HEK293 (cell line): ENCODE results near the gene TSPAN7.

Experiments
- CTCF ChIA-PET: fragments of 350-600 bp; formaldehyde crosslinking; extraction: SDS; loops from one replicate; lab custom pipeline; 2021; ENCODE audit warnings: antibody characterized with exemption; lab: Yijun Ruan, JAX
- POLR2A ChIA-PET: fragments of 300-600 bp; formaldehyde crosslinking; extraction: SDS; loops from one replicate; lab custom pipeline; 2020; ENCODE audit warnings: antibody characterized with exemption, inconsistent platforms; lab: Yijun Ruan, JAX
- H3K27ac ChIP-seq: fragments of 200-500 bp; sonication (Bioruptor generic); 2 replicates; pipeline ENCODE4 v1.5.1; 2014; ENCODE audit warnings: low read depth, low read length, control low read depth, inconsistent platforms; ENCODE audit errors: extremely low read depth
- H3K36me3 ChIP-seq, 2 experiments: fragments of 200-500 bp in 1 of 2; sonication (Bioruptor generic) in 1 of 2; 1 replicate in 1 of 2; 2 replicates in 1 of 2; pipeline ENCODE4 v1.5.1; 2014 to 2017; ENCODE audit warnings: inconsistent platforms in 2 of 2, low read length in 2 of 2; ENCODE audit not compliant: control insufficient read depth in 2 of 2, insufficient read depth in 1 of 2
- H3K4me1 ChIP-seq: fragments of 200-500 bp; sonication (Bioruptor generic); 2 replicates; pipeline ENCODE4 v1.5.1; 2014; ENCODE audit warnings: mild to moderate bottlenecking, low read length, inconsistent platforms; ENCODE audit not compliant: control insufficient read depth, insufficient read depth
- H3K4me3 ChIP-seq: 2 replicates; pipeline ENCODE4 v1.5.1; 2011; ENCODE audit warnings: low read depth, mild to moderate bottlenecking, control low read depth, low read length, moderate library complexity
- H3K9me3 ChIP-seq: fragments of 200-500 bp; sonication (Bioruptor generic); 2 replicates; pipeline ENCODE4 v1.5.1; 2014; ENCODE audit warnings: low read depth, low read length, inconsistent platforms; ENCODE audit not compliant: control insufficient read depth, insufficient read depth
- GFI1B ChIP-seq: fragments of 450-650 bp; formaldehyde crosslinking; IDR thresholded peaks from 2 replicates; pipeline ENCODE4 v1.5.1; 2016; ENCODE audit warnings: missing biosample characterization, missing genetic modification characterization
- GLIS1 ChIP-seq: fragments of 450-650 bp; formaldehyde crosslinking; IDR thresholded peaks from 2 replicates; pipeline ENCODE4 v1.5.1; 2016; ENCODE audit warnings: missing biosample characterization, missing genetic modification characterization
- REPIN1 ChIP-seq: fragments of 450-650 bp; formaldehyde crosslinking; IDR thresholded peaks from 2 replicates; pipeline ENCODE4 v1.5.1; 2017; ENCODE audit warnings: missing biosample characterization, missing genetic modification characterization, low read depth
- ZBTB1 ChIP-seq: fragments of 450-650 bp; formaldehyde crosslinking; IDR thresholded peaks from 2 replicates; pipeline ENCODE4 v1.5.1; 2016; ENCODE audit warnings: missing biosample characterization, missing genetic modification characterization
- ZBTB8A ChIP-seq: fragments of 450-650 bp; formaldehyde crosslinking; IDR thresholded peaks from 2 replicates; pipeline ENCODE4 v1.5.1; 2016; ENCODE audit warnings: missing biosample characterization, missing genetic modification characterization
- ZFP37 ChIP-seq: fragments of 450-650 bp; formaldehyde crosslinking; IDR thresholded peaks from 2 replicates; pipeline ENCODE4 v1.5.1; 2016; ENCODE audit warnings: missing biosample characterization, missing genetic modification characterization
- ZFP69B ChIP-seq: fragments of 450-650 bp; formaldehyde crosslinking; IDR thresholded peaks from 2 replicates; pipeline ENCODE4 v1.5.1; 2016; ENCODE audit warnings: missing biosample characterization, missing genetic modification characterization
- ZNF423 ChIP-seq: fragments of 450-650 bp; formaldehyde crosslinking; IDR thresholded peaks from 2 replicates; pipeline ENCODE4 v1.5.1; 2016; ENCODE audit warnings: missing biosample characterization, missing genetic modification characterization
- ZNF501 ChIP-seq: fragments of 450-650 bp; formaldehyde crosslinking; IDR thresholded peaks from 2 replicates; pipeline ENCODE4 v1.5.1; 2016; ENCODE audit warnings: missing biosample characterization, missing genetic modification characterization
- ZNF571 ChIP-seq: fragments of 450-650 bp; formaldehyde crosslinking; IDR thresholded peaks from 2 replicates; pipeline ENCODE4 v1.5.0; 2017; ENCODE audit warnings: missing biosample characterization, missing genetic modification characterization
- TF ChIP-seq, protein P1 (sequence below): fragments of 450-650 bp; formaldehyde crosslinking; IDR thresholded peaks from 2 replicates; pipeline ENCODE4 v1.5.1; 2016; ENCODE audit warnings: missing biosample characterization, missing genetic modification characterization
- TF ChIP-seq, protein P2 (sequence below): fragments of 450-650 bp; formaldehyde crosslinking; IDR thresholded peaks from 2 replicates; pipeline ENCODE4 v1.5.1; 2017; ENCODE audit warnings: missing biosample characterization, missing genetic modification characterization
- TF ChIP-seq, protein P3 (sequence below): fragments of 450-650 bp; IDR thresholded peaks from 2 replicates; pipeline ENCODE4 v1.5.1; 2018; ENCODE audit warnings: missing biosample characterization, missing genetic modification characterization
- TF ChIP-seq, protein P4 (sequence below): fragments of 450-650 bp; formaldehyde crosslinking; IDR thresholded peaks from 2 replicates; pipeline ENCODE4 v1.5.1; 2017; ENCODE audit warnings: missing biosample characterization, missing genetic modification characterization
- TF ChIP-seq, protein P5 (sequence below): fragments of 450-650 bp; formaldehyde crosslinking; IDR thresholded peaks from 2 replicates; pipeline ENCODE4 v1.5.1; 2016; ENCODE audit warnings: missing biosample characterization, missing genetic modification characterization
- TF ChIP-seq, protein P6 (sequence below): fragments of 450-650 bp; formaldehyde crosslinking; IDR thresholded peaks from 2 replicates; pipeline ENCODE4 v1.5.1; 2016; ENCODE audit warnings: missing biosample characterization, missing genetic modification characterization, borderline replicate concordance

The TSPAN7 gene

DNA sequence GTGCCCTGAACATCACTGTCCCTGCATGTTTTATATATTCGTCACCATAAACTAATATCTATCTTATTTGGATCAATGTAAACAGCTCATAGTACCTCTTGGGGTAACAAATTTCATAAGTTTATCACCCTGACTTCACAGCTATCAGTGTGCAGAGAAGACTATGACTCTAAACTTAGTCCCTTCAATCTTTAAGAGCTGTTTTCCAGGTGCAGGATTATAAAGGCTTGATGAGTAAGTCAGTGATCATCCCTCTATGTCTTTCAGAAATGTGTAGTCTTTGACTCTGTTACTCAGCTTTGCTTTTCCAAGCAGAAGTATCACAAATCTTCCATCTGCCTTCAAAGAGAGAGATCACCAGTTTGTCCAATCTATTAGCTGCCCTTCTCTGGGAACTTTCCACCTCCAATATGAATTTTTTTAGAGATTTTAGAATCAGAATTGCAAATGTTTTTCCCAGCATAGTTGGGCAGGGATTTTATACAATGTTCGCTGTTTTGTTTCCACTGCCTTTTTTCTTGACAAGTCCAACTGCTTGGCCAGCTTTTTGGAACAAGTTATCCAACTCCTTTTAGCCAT lies 45.1 kb upstream of the TSPAN7 start (continued):
- TF ChIP-seq, protein P1, sequence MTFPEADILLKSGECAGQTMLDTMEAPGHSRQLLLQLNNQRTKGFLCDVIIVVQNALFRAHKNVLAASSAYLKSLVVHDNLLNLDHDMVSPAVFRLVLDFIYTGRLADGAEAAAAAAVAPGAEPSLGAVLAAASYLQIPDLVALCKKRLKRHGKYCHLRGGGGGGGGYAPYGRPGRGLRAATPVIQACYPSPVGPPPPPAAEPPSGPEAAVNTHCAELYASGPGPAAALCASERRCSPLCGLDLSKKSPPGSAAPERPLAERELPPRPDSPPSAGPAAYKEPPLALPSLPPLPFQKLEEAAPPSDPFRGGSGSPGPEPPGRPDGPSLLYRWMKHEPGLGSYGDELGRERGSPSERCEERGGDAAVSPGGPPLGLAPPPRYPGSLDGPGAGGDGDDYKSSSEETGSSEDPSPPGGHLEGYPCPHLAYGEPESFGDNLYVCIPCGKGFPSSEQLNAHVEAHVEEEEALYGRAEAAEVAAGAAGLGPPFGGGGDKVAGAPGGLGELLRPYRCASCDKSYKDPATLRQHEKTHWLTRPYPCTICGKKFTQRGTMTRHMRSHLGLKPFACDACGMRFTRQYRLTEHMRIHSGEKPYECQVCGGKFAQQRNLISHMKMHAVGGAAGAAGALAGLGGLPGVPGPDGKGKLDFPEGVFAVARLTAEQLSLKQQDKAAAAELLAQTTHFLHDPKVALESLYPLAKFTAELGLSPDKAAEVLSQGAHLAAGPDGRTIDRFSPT (tag by site-specific recombination): no peak
- TF ChIP-seq ZBTB8A (no peak), GFI1B (tag by site-specific recombination) (no peak), ZNF571 (no peak)
- TF ChIP-seq, protein P2, sequence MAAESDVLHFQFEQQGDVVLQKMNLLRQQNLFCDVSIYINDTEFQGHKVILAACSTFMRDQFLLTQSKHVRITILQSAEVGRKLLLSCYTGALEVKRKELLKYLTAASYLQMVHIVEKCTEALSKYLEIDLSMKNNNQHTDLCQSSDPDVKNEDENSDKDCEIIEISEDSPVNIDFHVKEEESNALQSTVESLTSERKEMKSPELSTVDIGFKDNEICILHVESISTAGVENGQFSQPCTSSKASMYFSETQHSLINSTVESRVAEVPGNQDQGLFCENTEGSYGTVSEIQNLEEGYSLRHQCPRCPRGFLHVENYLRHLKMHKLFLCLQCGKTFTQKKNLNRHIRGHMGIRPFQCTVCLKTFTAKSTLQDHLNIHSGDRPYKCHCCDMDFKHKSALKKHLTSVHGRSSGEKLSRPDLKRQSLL: no peak

DNA sequence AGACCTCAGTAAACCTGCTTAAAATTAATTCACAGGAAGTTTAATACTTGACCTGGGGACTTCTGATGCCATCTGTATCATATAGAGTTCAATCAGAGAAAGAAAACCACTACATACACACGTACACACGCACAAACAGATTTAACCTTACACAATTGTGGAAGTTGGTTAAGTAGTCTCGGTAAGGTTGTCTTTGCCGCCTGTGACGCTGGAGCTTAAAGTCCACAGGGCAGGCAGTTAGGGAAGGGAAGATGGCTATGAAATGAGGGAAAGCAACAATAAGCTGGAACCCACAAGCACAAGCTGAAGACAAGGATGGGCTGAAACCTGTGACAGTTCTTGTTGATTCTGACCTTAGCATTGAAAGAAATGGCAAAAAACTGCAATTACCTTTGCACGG lies 41.7 kb upstream of the TSPAN7 start:
- POLR2A ChIA-PET: no interaction called here

DNA sequence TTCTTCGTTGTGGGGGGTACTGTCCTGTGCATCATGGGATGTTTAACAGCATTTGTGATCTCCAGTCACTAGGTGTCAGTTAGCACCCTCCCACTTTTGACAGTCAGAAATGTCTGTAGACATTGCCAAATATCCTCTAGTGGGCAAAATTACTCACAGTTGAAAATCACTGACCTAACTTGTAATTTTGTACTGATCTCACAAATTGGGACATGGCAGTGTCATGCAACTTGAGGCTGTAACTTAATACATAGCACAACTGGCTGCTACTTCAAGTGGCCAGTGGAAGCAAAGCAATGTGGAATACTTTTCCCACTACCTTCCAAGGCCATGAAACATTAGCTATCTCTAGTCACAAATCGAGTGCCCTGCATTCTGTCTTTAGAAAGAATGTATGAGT lies 23.2 kb upstream of the TSPAN7 start:
- no peak overlapping the region for H3K4me3 ChIP-seq
- ChIA-PET POLR2A (no interaction called here), CTCF (no interaction called here)
- TF ChIP-seq ZBTB1 (tag by site-specific recombination) (no peak), ZNF501 (no peak), GLIS1 (tag by site-specific recombination) (no peak), ZFP37 (tag by site-specific recombination) (no peak), REPIN1 (tag by site-specific recombination) (no peak)
- TF ChIP-seq, protein P3, sequence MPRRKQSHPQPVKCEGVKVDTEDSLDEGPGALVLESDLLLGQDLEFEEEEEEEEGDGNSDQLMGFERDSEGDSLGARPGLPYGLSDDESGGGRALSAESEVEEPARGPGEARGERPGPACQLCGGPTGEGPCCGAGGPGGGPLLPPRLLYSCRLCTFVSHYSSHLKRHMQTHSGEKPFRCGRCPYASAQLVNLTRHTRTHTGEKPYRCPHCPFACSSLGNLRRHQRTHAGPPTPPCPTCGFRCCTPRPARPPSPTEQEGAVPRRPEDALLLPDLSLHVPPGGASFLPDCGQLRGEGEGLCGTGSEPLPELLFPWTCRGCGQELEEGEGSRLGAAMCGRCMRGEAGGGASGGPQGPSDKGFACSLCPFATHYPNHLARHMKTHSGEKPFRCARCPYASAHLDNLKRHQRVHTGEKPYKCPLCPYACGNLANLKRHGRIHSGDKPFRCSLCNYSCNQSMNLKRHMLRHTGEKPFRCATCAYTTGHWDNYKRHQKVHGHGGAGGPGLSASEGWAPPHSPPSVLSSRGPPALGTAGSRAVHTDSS (tag by site-specific recombination): no peak
- TF ChIP-seq, protein P4, sequence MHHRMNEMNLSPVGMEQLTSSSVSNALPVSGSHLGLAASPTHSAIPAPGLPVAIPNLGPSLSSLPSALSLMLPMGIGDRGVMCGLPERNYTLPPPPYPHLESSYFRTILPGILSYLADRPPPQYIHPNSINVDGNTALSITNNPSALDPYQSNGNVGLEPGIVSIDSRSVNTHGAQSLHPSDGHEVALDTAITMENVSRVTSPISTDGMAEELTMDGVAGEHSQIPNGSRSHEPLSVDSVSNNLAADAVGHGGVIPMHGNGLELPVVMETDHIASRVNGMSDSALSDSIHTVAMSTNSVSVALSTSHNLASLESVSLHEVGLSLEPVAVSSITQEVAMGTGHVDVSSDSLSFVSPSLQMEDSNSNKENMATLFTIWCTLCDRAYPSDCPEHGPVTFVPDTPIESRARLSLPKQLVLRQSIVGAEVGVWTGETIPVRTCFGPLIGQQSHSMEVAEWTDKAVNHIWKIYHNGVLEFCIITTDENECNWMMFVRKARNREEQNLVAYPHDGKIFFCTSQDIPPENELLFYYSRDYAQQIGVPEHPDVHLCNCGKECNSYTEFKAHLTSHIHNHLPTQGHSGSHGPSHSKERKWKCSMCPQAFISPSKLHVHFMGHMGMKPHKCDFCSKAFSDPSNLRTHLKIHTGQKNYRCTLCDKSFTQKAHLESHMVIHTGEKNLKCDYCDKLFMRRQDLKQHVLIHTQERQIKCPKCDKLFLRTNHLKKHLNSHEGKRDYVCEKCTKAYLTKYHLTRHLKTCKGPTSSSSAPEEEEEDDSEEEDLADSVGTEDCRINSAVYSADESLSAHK (tag by site-specific recombination): no peak
- TF ChIP-seq, protein P2: no peak
- TF ChIP-seq, protein P5, sequence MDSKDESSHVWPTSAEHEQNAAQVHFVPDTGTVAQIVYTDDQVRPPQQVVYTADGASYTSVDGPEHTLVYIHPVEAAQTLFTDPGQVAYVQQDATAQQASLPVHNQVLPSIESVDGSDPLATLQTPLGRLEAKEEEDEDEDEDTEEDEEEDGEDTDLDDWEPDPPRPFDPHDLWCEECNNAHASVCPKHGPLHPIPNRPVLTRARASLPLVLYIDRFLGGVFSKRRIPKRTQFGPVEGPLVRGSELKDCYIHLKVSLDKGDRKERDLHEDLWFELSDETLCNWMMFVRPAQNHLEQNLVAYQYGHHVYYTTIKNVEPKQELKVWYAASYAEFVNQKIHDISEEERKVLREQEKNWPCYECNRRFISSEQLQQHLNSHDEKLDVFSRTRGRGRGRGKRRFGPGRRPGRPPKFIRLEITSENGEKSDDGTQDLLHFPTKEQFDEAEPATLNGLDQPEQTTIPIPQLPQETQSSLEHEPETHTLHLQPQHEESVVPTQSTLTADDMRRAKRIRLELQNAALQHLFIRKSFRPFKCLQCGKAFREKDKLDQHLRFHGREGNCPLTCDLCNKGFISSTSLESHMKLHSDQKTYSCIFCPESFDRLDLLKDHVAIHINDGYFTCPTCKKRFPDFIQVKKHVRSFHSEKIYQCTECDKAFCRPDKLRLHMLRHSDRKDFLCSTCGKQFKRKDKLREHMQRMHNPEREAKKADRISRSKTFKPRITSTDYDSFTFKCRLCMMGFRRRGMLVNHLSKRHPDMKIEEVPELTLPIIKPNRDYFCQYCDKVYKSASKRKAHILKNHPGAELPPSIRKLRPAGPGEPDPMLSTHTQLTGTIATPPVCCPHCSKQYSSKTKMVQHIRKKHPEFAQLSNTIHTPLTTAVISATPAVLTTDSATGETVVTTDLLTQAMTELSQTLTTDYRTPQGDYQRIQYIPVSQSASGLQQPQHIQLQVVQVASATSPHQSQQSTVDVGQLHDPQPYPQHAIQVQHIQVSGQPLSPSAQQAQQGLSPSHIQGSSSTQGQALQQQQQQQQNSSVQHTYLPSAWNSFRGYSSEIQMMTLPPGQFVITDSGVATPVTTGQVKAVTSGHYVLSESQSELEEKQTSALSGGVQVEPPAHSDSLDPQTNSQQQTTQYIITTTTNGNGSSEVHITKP (tag by site-specific recombination): no peak

More for the DNA sequence above, 41.7 kb upstream of the TSPAN7 start:
- H3K4me1 ChIP-seq: no peaks in the 10 kb centered on the region
- H3K9me3 ChIP-seq: no peaks in the 10 kb centered on the region
- CTCF ChIA-PET: no interaction called here
- H3K4me3 ChIP-seq: no peak overlapping the region
- H3K27ac ChIP-seq: no peak overlapping the region
- no peaks in the 10 kb centered on the region for H3K36me3 ChIP-seq
- no peak for TF ChIP-seq ZFP69B
- TF ChIP-seq, protein P6, sequence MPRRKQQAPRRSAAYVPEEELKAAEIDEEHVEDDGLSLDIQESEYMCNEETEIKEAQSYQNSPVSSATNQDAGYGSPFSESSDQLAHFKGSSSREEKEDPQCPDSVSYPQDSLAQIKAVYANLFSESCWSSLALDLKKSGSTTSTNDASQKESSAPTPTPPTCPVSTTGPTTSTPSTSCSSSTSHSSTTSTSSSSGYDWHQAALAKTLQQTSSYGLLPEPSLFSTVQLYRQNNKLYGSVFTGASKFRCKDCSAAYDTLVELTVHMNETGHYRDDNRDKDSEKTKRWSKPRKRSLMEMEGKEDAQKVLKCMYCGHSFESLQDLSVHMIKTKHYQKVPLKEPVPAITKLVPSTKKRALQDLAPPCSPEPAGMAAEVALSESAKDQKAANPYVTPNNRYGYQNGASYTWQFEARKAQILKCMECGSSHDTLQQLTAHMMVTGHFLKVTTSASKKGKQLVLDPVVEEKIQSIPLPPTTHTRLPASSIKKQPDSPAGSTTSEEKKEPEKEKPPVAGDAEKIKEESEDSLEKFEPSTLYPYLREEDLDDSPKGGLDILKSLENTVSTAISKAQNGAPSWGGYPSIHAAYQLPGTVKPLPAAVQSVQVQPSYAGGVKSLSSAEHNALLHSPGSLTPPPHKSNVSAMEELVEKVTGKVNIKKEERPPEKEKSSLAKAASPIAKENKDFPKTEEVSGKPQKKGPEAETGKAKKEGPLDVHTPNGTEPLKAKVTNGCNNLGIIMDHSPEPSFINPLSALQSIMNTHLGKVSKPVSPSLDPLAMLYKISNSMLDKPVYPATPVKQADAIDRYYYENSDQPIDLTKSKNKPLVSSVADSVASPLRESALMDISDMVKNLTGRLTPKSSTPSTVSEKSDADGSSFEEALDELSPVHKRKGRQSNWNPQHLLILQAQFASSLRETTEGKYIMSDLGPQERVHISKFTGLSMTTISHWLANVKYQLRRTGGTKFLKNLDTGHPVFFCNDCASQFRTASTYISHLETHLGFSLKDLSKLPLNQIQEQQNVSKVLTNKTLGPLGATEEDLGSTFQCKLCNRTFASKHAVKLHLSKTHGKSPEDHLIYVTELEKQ (tag by site-specific recombination): no peak
- TF ChIP-seq ZNF423 (tag by site-specific recombination): no peak

More for the DNA sequence above, 23.2 kb upstream of the TSPAN7 start:
- Histone ChIP-seq H3K4me1 (no peaks in the 10 kb centered on the region), H3K27ac (no peak overlapping the region), H3K36me3 (no peaks in the 10 kb centered on the region), H3K9me3 (no peaks in the 10 kb centered on the region)
